Measurements from ENCODE around the gene ACSS3.
"Not testable (repeated sequence)": the region's sequence is repeated elsewhere in the genome, so short reads cannot be mapped to it uniquely, and the experiment has no call there.

Gene ACSS3

DNA sequence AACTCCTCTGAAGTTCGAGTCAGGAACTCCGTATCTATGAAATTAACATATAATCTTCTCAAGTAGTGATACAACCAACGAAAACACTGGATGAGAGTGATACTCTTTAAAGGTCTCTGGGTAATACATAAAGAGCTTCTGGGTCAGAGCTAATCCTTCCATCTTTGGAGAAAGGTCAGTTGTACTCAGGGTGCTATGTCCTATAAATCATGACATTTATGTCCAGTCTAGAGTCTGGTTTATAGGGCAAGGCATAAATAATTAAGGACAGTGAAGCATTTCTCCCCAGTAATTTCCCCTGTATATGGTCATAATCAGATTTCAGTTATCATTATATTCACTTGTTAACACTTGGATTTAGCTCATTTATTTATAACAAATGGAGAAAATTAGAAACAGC, 90.6 kb downstream of the ACSS3 start:
- DNase-seq: no peak

GRCh38 chr12:81170072-81170471, 92.2 kb downstream of the ACSS3 start:
- DNase-seq: no peak

DNA sequence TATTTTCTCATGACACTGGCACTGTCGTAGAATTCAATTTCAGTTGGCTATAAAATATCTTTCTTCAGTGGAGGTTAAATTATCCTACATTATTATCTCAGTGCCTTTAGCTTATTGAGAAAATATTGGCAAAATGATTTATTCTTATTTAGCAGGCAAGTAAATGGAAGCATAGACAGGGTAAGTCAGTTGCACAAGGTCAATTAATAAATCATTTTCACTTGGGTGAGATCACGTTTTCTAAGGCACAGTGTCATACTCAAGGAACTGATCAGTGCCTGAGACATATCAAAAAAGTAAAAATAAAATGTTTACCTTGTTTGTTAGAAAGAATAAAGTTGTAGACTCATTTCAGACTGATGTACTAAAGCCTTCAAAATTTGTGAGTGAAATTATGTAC, 95.0 kb downstream of the ACSS3 start:
- DNase-seq: no peak

GRCh38 chr12:81174664-81175063, 96.8 kb downstream of the ACSS3 start:
- DNase-seq: no peak

DNA sequence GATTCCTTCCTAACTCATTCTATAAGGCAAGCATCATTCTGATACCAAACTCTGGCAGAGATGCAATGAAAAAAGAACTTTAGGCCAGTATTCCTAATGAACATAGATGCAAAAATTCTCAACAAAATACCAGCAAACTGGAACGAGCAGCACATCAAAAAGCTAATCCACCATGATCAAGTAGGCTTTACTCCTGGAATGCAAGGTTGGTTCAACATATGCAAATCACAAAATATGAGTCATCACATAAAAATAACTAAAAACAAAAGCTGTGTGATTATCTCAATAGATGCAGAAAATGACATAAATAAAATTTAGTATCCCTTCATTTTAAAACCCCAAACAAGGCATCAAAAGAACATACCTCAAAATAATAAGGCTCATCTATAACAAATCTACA, 98.9 kb downstream of the ACSS3 start:
- DNase-seq: no peak

- no peak for DNase-seq
These were observed 103.8 kb downstream of the ACSS3 start for GRCh38 chr12:81181691-81182090.

DNA sequence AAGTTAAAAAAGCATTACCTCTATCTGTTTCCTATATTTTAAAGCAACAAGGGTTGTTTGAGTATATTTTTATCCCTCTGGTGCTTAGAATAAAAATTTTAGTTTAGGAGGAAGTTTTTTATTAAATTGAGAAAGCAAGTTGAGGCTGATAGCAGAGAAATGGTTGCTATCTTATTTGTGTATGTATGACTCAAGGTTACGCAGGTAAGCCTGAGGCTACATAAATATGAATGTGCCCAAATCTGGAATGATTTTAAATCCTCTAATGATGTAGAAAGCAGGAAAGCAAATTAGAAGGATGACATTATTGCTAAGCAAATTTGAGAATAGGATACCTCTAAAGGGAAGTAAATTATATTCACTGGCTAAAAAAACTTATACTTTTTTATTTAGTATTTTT, 109.8 kb downstream of the ACSS3 start:
- DNase-seq: no peak

GRCh38 chr12:81196595-81196994, 118.7 kb downstream of the ACSS3 start:
- no peak for DNase-seq

DNA sequence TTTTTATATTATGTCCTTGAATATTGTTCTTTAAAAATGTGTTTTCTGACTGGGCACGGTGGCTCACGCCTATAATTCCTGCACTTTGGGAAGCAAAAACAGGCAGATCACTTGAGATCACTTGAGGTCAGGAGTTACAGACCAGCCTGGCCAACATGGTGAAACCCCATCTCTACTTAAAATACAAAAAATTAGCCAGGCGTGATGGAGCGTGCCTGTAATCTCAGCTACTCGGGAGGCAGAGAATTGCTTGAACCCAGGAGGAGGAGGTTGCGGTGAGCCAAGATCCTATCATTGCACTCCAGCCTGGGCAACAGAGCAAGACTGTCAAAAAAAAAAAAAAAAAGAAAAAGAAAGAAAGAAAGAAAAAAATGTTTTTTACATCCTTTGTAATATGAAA, 122.7 kb downstream of the ACSS3 start:
- not testable (repeated sequence) for DNase-seq

DNA sequence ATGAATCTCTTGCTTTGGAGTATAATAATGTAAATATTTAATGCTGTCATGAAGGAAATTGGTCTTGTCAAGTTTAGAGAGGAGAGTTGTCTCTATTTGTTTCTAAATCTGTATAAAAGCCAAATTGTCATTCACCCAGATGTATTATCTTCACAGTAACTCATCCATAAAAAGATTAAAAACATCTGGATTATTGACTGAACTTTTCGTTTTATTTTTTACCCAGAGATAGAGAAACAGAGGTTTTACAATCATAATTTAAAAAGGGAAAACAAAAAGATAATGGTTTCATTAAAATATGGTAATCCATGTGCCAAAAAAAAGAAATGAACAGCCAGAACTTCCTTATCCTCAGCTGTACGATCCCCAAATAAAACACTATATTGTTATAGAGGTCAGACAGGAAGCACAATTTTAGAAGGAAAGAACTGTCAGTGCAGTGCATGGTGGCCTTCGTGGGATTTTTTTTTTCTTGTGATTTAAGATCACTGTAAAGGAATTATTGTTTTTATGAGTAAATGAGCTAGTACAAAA, 125.9 kb downstream of the ACSS3 start:
- no peak for DNase-seq

- DNase-seq: no peak
These were observed 127.5 kb downstream of the ACSS3 start for GRCh38 chr12:81205416-81205815.

- no peak for DNase-seq
These were observed 128.6 kb downstream of the ACSS3 start for GRCh38 chr12:81206429-81206828.

DNA sequence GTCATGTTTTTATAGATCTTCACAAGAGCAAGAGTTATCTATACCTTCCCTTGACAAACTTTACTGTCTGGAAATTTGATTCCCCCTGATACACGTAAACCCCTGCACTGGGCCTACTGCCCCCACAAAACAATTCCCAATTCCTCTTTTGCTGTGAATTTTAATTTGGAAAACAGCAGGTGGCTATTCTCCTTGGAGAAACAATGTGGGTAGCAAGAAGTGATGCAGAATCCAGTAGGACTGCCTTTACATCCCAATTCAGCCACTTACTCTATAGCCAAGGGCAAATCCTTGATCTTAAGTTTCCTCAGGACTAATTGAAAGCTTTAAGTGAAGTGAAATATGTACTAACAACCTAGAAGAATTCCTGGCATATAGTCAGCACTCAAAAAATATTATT, 129.3 kb downstream of the ACSS3 start:
- no peak for DNase-seq

DNA sequence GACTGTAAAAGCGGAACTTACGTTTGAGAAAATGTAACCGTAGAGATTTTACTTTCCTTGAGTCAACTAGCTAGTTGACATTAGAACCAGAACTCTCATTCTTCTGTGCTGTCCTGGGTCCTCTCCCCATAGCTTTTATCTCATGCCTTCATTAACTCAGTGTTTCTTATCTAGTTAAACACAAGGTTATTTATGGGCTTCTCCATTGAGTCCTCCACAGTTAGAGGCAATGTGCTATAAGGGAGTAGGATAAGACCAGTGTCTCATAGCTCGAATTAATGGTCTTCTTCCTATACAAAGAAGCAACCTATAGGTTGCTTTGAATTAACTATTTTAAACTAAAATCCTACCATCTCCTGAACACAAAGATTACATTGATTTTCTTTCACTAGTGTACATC, 129.8 kb downstream of the ACSS3 start:
- DNase-seq: no peak

GRCh38 chr12:81208187-81208911, 130.5 kb downstream of the ACSS3 start:
- no peak for DNase-seq

GRCh38 chr12:81209012-81209411, 131.1 kb downstream of the ACSS3 start:
- DNase-seq: no peak

DNA sequence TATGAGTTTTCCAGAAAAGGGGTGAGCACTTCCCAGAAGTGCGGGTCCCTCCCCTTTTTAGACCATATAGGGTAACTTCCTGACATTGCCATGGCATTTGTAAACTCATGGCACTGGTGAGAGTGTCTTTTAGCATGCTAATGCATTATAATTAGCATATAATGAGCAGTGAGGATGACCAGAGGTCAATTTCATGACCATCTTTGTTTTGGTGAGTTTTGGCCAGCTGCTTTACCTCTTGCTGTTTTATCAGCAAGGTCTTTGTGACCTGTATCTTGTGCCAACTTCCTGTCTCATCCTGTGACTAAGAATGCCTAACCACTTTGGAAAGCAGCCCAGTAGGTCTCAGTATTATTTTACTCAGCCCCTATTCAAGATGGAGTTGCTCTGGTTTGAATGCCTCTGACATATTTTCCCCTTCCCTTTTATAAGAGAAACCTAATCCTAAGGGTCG, 131.9 kb downstream of the ACSS3 start:
- DNase-seq: not testable (repeated sequence)

DNA sequence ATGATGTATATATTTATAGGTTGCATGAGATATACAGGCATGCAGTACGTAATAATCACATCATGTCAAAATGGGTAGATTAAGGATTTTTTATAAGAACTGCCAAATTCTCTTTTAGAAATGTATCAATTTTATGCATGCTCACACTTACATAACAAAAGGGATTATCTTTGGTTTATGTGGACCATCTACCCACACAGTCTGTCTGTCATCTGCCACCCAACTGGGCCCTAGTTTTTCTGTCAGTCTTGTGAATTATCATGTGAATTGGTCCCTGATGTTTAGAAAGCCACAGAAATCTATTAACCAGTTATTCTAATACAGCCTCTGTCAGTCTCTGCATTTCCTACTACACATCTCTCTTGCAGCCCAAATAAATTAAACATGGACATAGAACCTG, 133.4 kb downstream of the ACSS3 start:
- DNase-seq: no peak

- DNase-seq: no peak
These were observed 135.3 kb downstream of the ACSS3 start for GRCh38 chr12:81212996-81213696.

GRCh38 chr12:81216739-81217138, 138.9 kb downstream of the ACSS3 start:
- DNase-seq: no peak

- no peak for DNase-seq
These were observed 143.8 kb downstream of the ACSS3 start for GRCh38 chr12:81221681-81222080.

DNA sequence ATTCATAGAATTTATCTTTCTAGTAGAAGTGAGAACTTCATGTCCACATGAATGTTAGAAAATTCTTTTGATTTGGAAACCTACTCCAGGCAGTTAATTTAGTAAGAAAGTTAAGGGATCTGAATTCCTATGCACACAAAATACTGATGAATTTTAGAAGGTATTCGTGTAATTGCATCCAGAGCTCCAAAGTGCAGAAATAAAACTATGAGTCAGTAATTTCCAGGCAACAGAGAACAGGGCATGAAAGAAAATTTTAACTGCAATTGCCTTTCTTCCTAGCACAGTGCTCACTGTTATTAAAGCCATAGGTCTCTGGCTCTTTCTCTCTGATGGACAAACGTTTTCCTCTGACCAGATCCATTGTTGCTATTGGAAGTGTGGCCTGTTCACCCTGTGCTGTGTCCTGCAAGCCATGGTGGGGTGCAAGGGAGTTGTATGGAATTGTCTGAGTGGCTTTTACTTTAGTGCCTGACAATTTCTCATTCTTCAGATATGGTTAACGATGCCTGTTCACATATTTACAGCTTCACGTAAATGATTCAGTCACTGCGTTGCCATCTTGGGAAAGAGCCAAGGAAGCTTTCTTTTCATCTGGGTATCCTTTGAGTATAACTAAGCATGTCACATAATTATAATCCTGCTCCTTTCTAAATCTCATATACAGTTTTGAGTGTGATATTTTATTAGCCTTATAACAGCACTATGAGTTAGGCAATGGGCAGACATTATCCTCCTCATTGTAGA, 145.1 kb downstream of the ACSS3 start:
- DNase-seq: no peak

- no peak for DNase-seq
These were observed 146.7 kb downstream of the ACSS3 start for GRCh38 chr12:81224626-81225025.

DNA sequence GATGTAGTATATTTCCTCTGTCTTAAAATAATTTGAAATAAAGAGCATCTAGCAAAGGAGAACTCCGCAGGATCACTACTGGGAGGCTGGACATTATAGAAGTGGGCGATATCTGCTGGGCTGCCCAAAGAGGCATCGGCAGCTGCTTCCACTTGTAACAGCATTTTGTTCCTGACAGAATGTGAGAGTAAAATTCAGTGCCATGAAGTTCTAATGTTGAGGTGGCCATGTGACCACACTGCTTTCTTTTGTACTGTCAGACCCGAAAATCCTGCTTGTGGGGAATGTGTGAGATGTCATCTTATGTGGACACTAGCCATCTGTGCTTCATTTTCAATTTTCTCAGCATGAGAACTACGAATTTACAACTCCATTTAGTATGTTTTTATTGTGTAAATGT, 151.9 kb downstream of the ACSS3 start:
- DNase-seq: no peak

Data from NCI-H2107 (cell line).